WTC11 (cell line): ENCODE measurements around the gene ARMC2. TPM values are rescaled to one million over a fixed set of nuclear protein-coding genes. Genes with fewer than 3 reads are reported as not detected.

ENCODE experiments used
- ATAC-seq: fragments of 200-7000 bp; cut with Tn5 transposase; 2 replicates; pipeline ENCODE4 v1.10.0; 2021; ENCODE audit warnings: mild to moderate bottlenecking, moderate library complexity
- CTCF ChIA-PET: fragments of 300-600 bp; sonication (Branson Sonifier 250); formaldehyde crosslinking; loops from one replicate; lab custom pipeline; 2021; ENCODE audit warnings: antibody characterized with exemption; lab: Charles Lee
- POLR2A ChIA-PET: fragments of 350-600 bp; sonication (Branson Sonifier 250); formaldehyde crosslinking; loops from one replicate; lab custom pipeline; 2021; ENCODE audit warnings: antibody characterized with exemption; lab: Charles Lee
- DNase-seq: peaks from one replicate; pipeline ENCODE4 v3.0.0; 2021; ENCODE audit warnings: low spot score
- H3K27ac Mint-ChIP-seq: 2 replicates; pipeline ENCODE4 v1.8.0; 2021; ENCODE audit warnings: mixed read lengths
- H3K27me3 Mint-ChIP-seq: 2 replicates; pipeline ENCODE4 v1.8.0; 2021; ENCODE audit warnings: low read depth, mild to moderate bottlenecking, moderate library complexity, mixed read lengths
- H3K36me3 Mint-ChIP-seq: 2 replicates; pipeline ENCODE4 v1.8.0; 2021; ENCODE audit warnings: mixed read lengths
- H3K4me1 Mint-ChIP-seq: 2 replicates; pipeline ENCODE4 v1.8.0; 2022; ENCODE audit warnings: mixed read lengths
- H3K4me3 Mint-ChIP-seq: 2 replicates; pipeline ENCODE4 v1.8.0; 2021; ENCODE audit warnings: mild to moderate bottlenecking, moderate library complexity, mixed read lengths
- H3K9me3 Mint-ChIP-seq: 2 replicates; pipeline ENCODE4 v1.8.0; 2021; ENCODE audit warnings: mixed read lengths
- AR ChIP-seq: fragments of 250-450 bp; sonication (Bioruptor Pico); IDR thresholded peaks from 2 replicates; pipeline ENCODE4 v1.9.0; 2021; ENCODE audit warnings: mild to moderate bottlenecking
- ATF2 ChIP-seq: sonication (generic); formaldehyde crosslinking; IDR thresholded peaks from 2 replicates; pipeline ENCODE4 v1.8.1; 2022; ENCODE audit warnings: low read depth, missing genetic modification reagents, borderline replicate concordance
- EMX1 ChIP-seq: fragments of 250-450 bp; sonication (Bioruptor Pico); IDR thresholded peaks from 2 replicates; pipeline ENCODE4 v1.8.0; 2021; ENCODE audit warnings: mild to moderate bottlenecking
- FOXP4 ChIP-seq: sonication (generic); formaldehyde crosslinking; IDR thresholded peaks from 2 replicates; pipeline ENCODE4 v1.8.0; 2022; ENCODE audit warnings: mild to moderate bottlenecking, missing genetic modification reagents
- HMGA2 ChIP-seq: fragments of 250-450 bp; sonication (Bioruptor Pico); IDR thresholded peaks from 2 replicates; pipeline ENCODE4 v1.4.0; 2021; ENCODE audit warnings: mild to moderate bottlenecking, moderate library complexity
- MYBL2 ChIP-seq: sonication (generic); formaldehyde crosslinking; IDR thresholded peaks from 2 replicates; pipeline ENCODE4 v1.8.1; 2023; ENCODE audit warnings: mild to moderate bottlenecking, moderate library complexity, missing genetic modification reagents
- NFATC4 ChIP-seq: fragments of 250-450 bp; sonication (Bioruptor Pico); IDR thresholded peaks from 2 replicates; pipeline ENCODE4 v1.9.0; 2021; ENCODE audit warnings: mild to moderate bottlenecking
- NR3C1 ChIP-seq: sonication (generic); formaldehyde crosslinking; conservative IDR thresholded peaks from 2 replicates; pipeline ENCODE4 v1.8.1; 2023; ENCODE audit warnings: low read depth, mild to moderate bottlenecking, missing genetic modification reagents
- RELA ChIP-seq: sonication (generic); formaldehyde crosslinking; IDR thresholded peaks from 2 replicates; pipeline ENCODE4 v1.8.1; 2022; ENCODE audit warnings: missing genetic modification reagents, mild to moderate bottlenecking, borderline replicate concordance
- SMAD4 ChIP-seq: sonication (generic); formaldehyde crosslinking; IDR thresholded peaks from 2 replicates; pipeline ENCODE4 v1.8.0; 2022; ENCODE audit warnings: mild to moderate bottlenecking, missing genetic modification reagents
- SOX15 ChIP-seq: fragments of 250-450 bp; sonication (Bioruptor Pico); IDR thresholded peaks from 2 replicates; pipeline ENCODE4 v1.9.0; 2021; ENCODE audit warnings: mild to moderate bottlenecking
- STAT6 ChIP-seq: sonication (generic); formaldehyde crosslinking; conservative IDR thresholded peaks from 2 replicates; pipeline ENCODE4 v1.8.1; 2023; ENCODE audit warnings: mild to moderate bottlenecking, low read depth, missing genetic modification reagents, moderate library complexity
- TEAD1 ChIP-seq: sonication (generic); formaldehyde crosslinking; IDR thresholded peaks from 2 replicates; pipeline ENCODE4 v1.8.0; 2022; ENCODE audit warnings: mild to moderate bottlenecking, missing genetic modification reagents
- ZNF512 ChIP-seq: sonication (generic); formaldehyde crosslinking; IDR thresholded peaks from 2 replicates; pipeline ENCODE4 v1.8.1; 2022; ENCODE audit warnings: missing genetic modification reagents, borderline replicate concordance
- total RNA-seq: library from RNA; stranded (reverse); gene quantifications from 3 replicates; pipeline ENCODE4 v1.2.3, GENCODE V29; 2021

Gene ARMC2
- total RNA-seq, 1 experiment from 2014 or later, result 5.2 TPM

- no peak for TF ChIP-seq STAT6 (CRISPR knock-in tag)
- TF ChIP-seq RELA (CRISPR knock-in tag), result no peak
Observed at GRCh38 chr6:108993876-108994275, 145.7 kb downstream of the ARMC2 start (continued).

GRCh38 chr6:108995296-108995695, 147.1 kb downstream of the ARMC2 start:
- no peak overlapping the region for H3K4me3 Mint-ChIP-seq
- no peak for DNase-seq

GRCh38 chr6:108996208-108996607, 148.0 kb downstream of the ARMC2 start:
- H3K4me1 Mint-ChIP-seq, result 0 out of 2 replicates have a peak, but pooled peaks cover 2% of the 10 kb centered on the region
- H3K27me3 Mint-ChIP-seq, result no peaks in the 10 kb centered on the region
- no peak overlapping the region for H3K27ac Mint-ChIP-seq
- ATAC-seq, result no peak
- DNase-seq, result no peak
- CTCF ChIA-PET, result no interaction called here
- H3K36me3 Mint-ChIP-seq, result peaks cover 44% of the 10 kb centered on the region
- TF ChIP-seq MYBL2 (CRISPR knock-in tag), result no peak
- TF ChIP-seq SOX15 (CRISPR knock-in tag), result no peak
- TF ChIP-seq FOXP4 (CRISPR knock-in tag), result no peak
- TF ChIP-seq, all 79 proteins: peak for 0
- POLR2A ChIA-PET, result no interaction called here
- no peaks in the 10 kb centered on the region for H3K9me3 Mint-ChIP-seq
- no peak overlapping the region for H3K4me3 Mint-ChIP-seq

More at GRCh38 chr6:108995296-108995695, 147.1 kb downstream of the ARMC2 start:
- 0 out of 2 replicates have a peak, but pooled peaks cover 2% of the 10 kb centered on the region for H3K4me1 Mint-ChIP-seq
- H3K27me3 Mint-ChIP-seq, result no peaks in the 10 kb centered on the region
- TF ChIP-seq SMAD4 (CRISPR knock-in tag) (no peak), TEAD1 (CRISPR knock-in tag) (no peak), NR3C1 (no peak), HMGA2 (CRISPR knock-in tag) (no peak), NFATC4 (CRISPR knock-in tag) (no peak), ZNF512 (CRISPR knock-in tag) (no peak), AR (CRISPR knock-in tag) (no peak), EMX1 (no peak), ATF2 (CRISPR knock-in tag) (no peak)
- TF ChIP-seq, all 79 proteins: peak for 0
- ChIA-PET CTCF (no interaction called here), POLR2A (no interaction called here)
- Mint-ChIP-seq H3K27ac (no peak overlapping the region), H3K9me3 (no peaks in the 10 kb centered on the region), H3K36me3 (peaks cover 51% of the 10 kb centered on the region)
- no peak for ATAC-seq
